HEK293 (cell line): ENCODE measurements around the gene MPV17.
A peak's percentile ranks its signal among the peaks of the same experiment; 100 is the strongest.

Experiments
- CTCF ChIA-PET: fragments of 350-600 bp; formaldehyde crosslinking; extraction: SDS; loops from one replicate; lab custom pipeline; 2021; ENCODE audit warnings: antibody characterized with exemption; lab: Yijun Ruan, JAX
- POLR2A ChIA-PET: fragments of 300-600 bp; formaldehyde crosslinking; extraction: SDS; loops from one replicate; lab custom pipeline; 2020; ENCODE audit warnings: antibody characterized with exemption, inconsistent platforms; lab: Yijun Ruan, JAX
- H3K27ac ChIP-seq: fragments of 200-500 bp; sonication (Bioruptor generic); 2 replicates; pipeline ENCODE4 v1.5.1; 2014; ENCODE audit warnings: low read depth, low read length, control low read depth, inconsistent platforms; ENCODE audit errors: extremely low read depth
- H3K36me3 ChIP-seq, 2 experiments: fragments of 200-500 bp in 1 of 2; sonication (Bioruptor generic) in 1 of 2; 1 replicate in 1 of 2; 2 replicates in 1 of 2; pipeline ENCODE4 v1.5.1; 2014 to 2017; ENCODE audit warnings: inconsistent platforms in 2 of 2, low read length in 2 of 2; ENCODE audit not compliant: control insufficient read depth in 2 of 2, insufficient read depth in 1 of 2
- H3K4me1 ChIP-seq: fragments of 200-500 bp; sonication (Bioruptor generic); 2 replicates; pipeline ENCODE4 v1.5.1; 2014; ENCODE audit warnings: mild to moderate bottlenecking, low read length, inconsistent platforms; ENCODE audit not compliant: control insufficient read depth, insufficient read depth
- H3K4me3 ChIP-seq: 2 replicates; pipeline ENCODE4 v1.5.1; 2011; ENCODE audit warnings: low read depth, mild to moderate bottlenecking, control low read depth, low read length, moderate library complexity
- H3K9me3 ChIP-seq: fragments of 200-500 bp; sonication (Bioruptor generic); 2 replicates; pipeline ENCODE4 v1.5.1; 2014; ENCODE audit warnings: low read depth, low read length, inconsistent platforms; ENCODE audit not compliant: control insufficient read depth, insufficient read depth
- ELK4 ChIP-seq: IDR thresholded peaks from 2 replicates; pipeline ENCODE4 v1.6.1; 2011; ENCODE audit warnings: mild to moderate bottlenecking, low read depth, low read length, borderline replicate concordance
- GLIS1 ChIP-seq: fragments of 450-650 bp; formaldehyde crosslinking; IDR thresholded peaks from 2 replicates; pipeline ENCODE4 v1.5.1; 2016; ENCODE audit warnings: missing biosample characterization, missing genetic modification characterization
- KLF17 ChIP-seq: fragments of 450-650 bp; formaldehyde crosslinking; IDR thresholded peaks from 2 replicates; pipeline ENCODE4 v1.5.1; 2016; ENCODE audit warnings: missing biosample characterization, missing genetic modification characterization
- KLF9 ChIP-seq: fragments of 450-650 bp; formaldehyde crosslinking; IDR thresholded peaks from 2 replicates; pipeline ENCODE4 v1.5.1; 2016; ENCODE audit warnings: missing biosample characterization, missing genetic modification characterization, low read depth
- PATZ1 ChIP-seq: fragments of 450-650 bp; formaldehyde crosslinking; IDR thresholded peaks from 2 replicates; pipeline ENCODE4 v1.5.1; 2016; ENCODE audit warnings: missing biosample characterization, missing genetic modification characterization
- PRDM4 ChIP-seq: fragments of 450-650 bp; formaldehyde crosslinking; IDR thresholded peaks from 2 replicates; pipeline ENCODE4 v1.5.1; 2017; ENCODE audit warnings: missing biosample characterization, missing genetic modification characterization
- SP2 ChIP-seq: fragments of 450-650 bp; formaldehyde crosslinking; IDR thresholded peaks from 2 replicates; pipeline ENCODE4 v1.5.1; 2016; ENCODE audit warnings: missing biosample characterization, missing genetic modification characterization
- ZBTB21 ChIP-seq: fragments of 450-650 bp; formaldehyde crosslinking; IDR thresholded peaks from 2 replicates; pipeline ENCODE4 v1.5.1; 2017; ENCODE audit warnings: missing biosample characterization, missing genetic modification characterization
- ZBTB44 ChIP-seq: fragments of 450-650 bp; IDR thresholded peaks from 2 replicates; pipeline ENCODE4 v1.5.1; 2018; ENCODE audit warnings: missing biosample characterization, mild to moderate bottlenecking, missing genetic modification characterization
- ZBTB8A ChIP-seq: fragments of 450-650 bp; formaldehyde crosslinking; IDR thresholded peaks from 2 replicates; pipeline ENCODE4 v1.5.1; 2016; ENCODE audit warnings: missing biosample characterization, missing genetic modification characterization
- ZNF132 ChIP-seq: fragments of 450-650 bp; formaldehyde crosslinking; IDR thresholded peaks from 2 replicates; pipeline ENCODE4 v1.5.1; 2017; ENCODE audit warnings: missing biosample characterization, missing genetic modification characterization, borderline replicate concordance
- ZNF274 ChIP-seq, 2 experiments: fragments of 200-500 bp in 1 of 2; fragments of 450-650 bp in 1 of 2; sonication (Bioruptor generic) in 1 of 2; formaldehyde crosslinking in 1 of 2; IDR thresholded peaks; 2 replicates each; pipeline versions ENCODE4 v1.5.1 to v1.6.1; 2014 to 2016; ENCODE audit warnings: borderline replicate concordance in 1 of 2, inconsistent platforms in 1 of 2, low read length in 1 of 2, missing biosample characterization in 1 of 2, missing genetic modification characterization in 1 of 2
- ZNF280D ChIP-seq: fragments of 450-650 bp; formaldehyde crosslinking; IDR thresholded peaks from 2 replicates; pipeline ENCODE4 v1.5.1; 2016; ENCODE audit warnings: missing biosample characterization, missing genetic modification characterization
- ZNF311 ChIP-seq: fragments of 450-650 bp; formaldehyde crosslinking; IDR thresholded peaks from 2 replicates; pipeline ENCODE4 v1.5.1; 2017; ENCODE audit warnings: missing biosample characterization, missing genetic modification characterization, borderline replicate concordance
- ZNF404 ChIP-seq: fragments of 450-650 bp; formaldehyde crosslinking; IDR thresholded peaks from 2 replicates; pipeline ENCODE4 v1.5.1; 2017; ENCODE audit warnings: missing biosample characterization, missing genetic modification characterization
- ZNF423 ChIP-seq: fragments of 450-650 bp; formaldehyde crosslinking; IDR thresholded peaks from 2 replicates; pipeline ENCODE4 v1.5.1; 2016; ENCODE audit warnings: missing biosample characterization, missing genetic modification characterization
- ZNF426 ChIP-seq: fragments of 450-650 bp; formaldehyde crosslinking; IDR thresholded peaks from 2 replicates; pipeline ENCODE4 v1.5.1; 2017; ENCODE audit warnings: missing biosample characterization, missing genetic modification characterization, mild to moderate bottlenecking, inconsistent platforms, moderate library complexity
- ZNF548 ChIP-seq: fragments of 450-650 bp; formaldehyde crosslinking; IDR thresholded peaks from 2 replicates; pipeline ENCODE4 v1.5.1; 2016; ENCODE audit warnings: missing biosample characterization, missing genetic modification characterization
- ZNF600 ChIP-seq: fragments of 450-650 bp; formaldehyde crosslinking; IDR thresholded peaks from 2 replicates; pipeline ENCODE4 v1.5.1; 2016; ENCODE audit warnings: missing biosample characterization, missing genetic modification characterization
- ZNF76 ChIP-seq: fragments of 450-650 bp; formaldehyde crosslinking; IDR thresholded peaks from 2 replicates; pipeline ENCODE4; 2016; ENCODE audit warnings: low read depth, missing biosample characterization, missing genetic modification characterization, borderline replicate concordance

Gene MPV17

GRCh38 chr2:27264253-27264752 lies 58.6 kb downstream of the MPV17 start (continued):
- TF ChIP-seq ZNF548 (tag by site-specific recombination) (no peak), ZNF423 (tag by site-specific recombination) (no peak), GLIS1 (tag by site-specific recombination) (no peak; the same call in 1 of the 2 replicates), ZBTB8A (tag by site-specific recombination) (peak; percentile 40; the same call in 1 of the 2 replicates), ZBTB44 (tag by site-specific recombination) (no peak), ELK4 (no peak), SP2 (tag by site-specific recombination) (peak; percentile 23; the same call in 1 of the 2 replicates), ZNF274 (IDR thresholded peaks at IDR 0.05; ENCODE audit: low read length) (no peak), ZNF274 (tag by site-specific recombination; IDR thresholded peaks at IDR 0.05; ENCODE audit: borderline replicate concordance) (no peak), ZBTB21 (tag by site-specific recombination) (no peak), ZNF132 (no peak), ZNF76 (peak; percentile 36; the same call in 1 of the 2 replicates), KLF9 (0 out of 2 replicates have a peak, but pooled peaks have one; percentile 3), KLF17 (tag by site-specific recombination) (peak; percentile 77; the same call in 1 of the 2 replicates), PATZ1 (tag by site-specific recombination) (peak; percentile 48; the same call in 1 of the 2 replicates), ZNF404 (tag by site-specific recombination) (no peak), ZNF600 (tag by site-specific recombination) (peak; percentile 84)
- TF ChIP-seq, all 188 proteins: peak for 23

- Histone ChIP-seq H3K27ac (no peak overlapping the region), H3K4me3 (peak overlapping the region; percentile 50), H3K36me3 (no peaks in the 10 kb centered on the region), H3K4me1 (peaks cover 9% of the 10 kb centered on the region), H3K9me3 (no peaks in the 10 kb centered on the region)
- POLR2A ChIA-PET, result interaction anchor here (0.8 to 0.9 kb wide), 3 partner anchors 30 to 32 kb away, joined by 3 to 4 read pairs (median 3); no protein-coding TSS in a partner anchor
- CTCF ChIA-PET, result interaction anchor here (0.6 to 6.2 kb wide), 9 partner anchors 13 to 175 kb away, joined by 3 to 96 read pairs (median 4); partner anchors contain the start of gene TRIM54
- TF ChIP-seq PRDM4 (tag by site-specific recombination) (peak; percentile 10; the same call in 1 of the 2 replicates), ZNF426 (no peak), ZNF311 (tag by site-specific recombination) (no peak), ZNF280D (no peak), KLF9 (no peak; the same call in 1 of the 2 replicates)
These were observed 59.3 kb downstream of the MPV17 start for GRCh38 chr2:27263287-27264252.
